C4-2B (cell line): ENCODE measurements around the gene RPL36.

Experiments
- CTCF ChIP-seq: fragments of 450-650 bp; conservative IDR thresholded peaks from 2 replicates; pipeline ENCODE4 v1.5.1; 2017; ENCODE audit warnings: mild to moderate bottlenecking
- ZFX ChIP-seq: fragments of 450-650 bp; IDR thresholded peaks from 2 replicates; pipeline ENCODE4 v1.6.1; 2017

GRCh38 chr19:5698635-5699422, 8.7 kb downstream of the RPL36 start:
- TF ChIP-seq CTCF, result no peak
- no peak for TF ChIP-seq ZFX
